ENCODE measurements around the gene FUT9. TPM values are rescaled to one million over a fixed set of nuclear protein-coding genes. Genes with fewer than 3 reads are reported as not detected.

The FUT9 gene
- total RNA-seq, 1 experiment from 2014 or later = not detected

GRCh38 chr6:96151707-96152106, 135.9 kb downstream of the FUT9 start:
- no peak for ATAC-seq
- no peaks in the 10 kb centered on the region for H3K4me1 ChIP-seq (ENCODE audit: control insufficient read depth, insufficient read depth, low read length)
- no peak overlapping the region for H3K4me3 ChIP-seq (ENCODE audit: low read depth in 2 of 2, low read length in 2 of 2)
- H3K9me3 ChIP-seq (ENCODE audit: control insufficient read depth, insufficient read depth, low read depth, low read length) = no peaks in the 10 kb centered on the region
- in situ Hi-C loops (cut with HindIII; ENCODE audit: low pct_unique_long_range_greater_than_20kb, low sequenced_read_pairs) (no loop called here), intact Hi-C loops (cut with micrococcal nuclease; ENCODE audit: unreplicated experiment) (no loop called here)
- no peak overlapping the region for H3K27ac ChIP-seq (ENCODE audit: low read length)
- H3K36me3 ChIP-seq (ENCODE audit: control insufficient read depth, insufficient read depth, low read length) = no peaks in the 10 kb centered on the region
- ChIA-PET POLR2A (no interaction called here), CTCF (no interaction called here)
- TF ChIP-seq SIN3A (IDR thresholded peaks at IDR 0.05; ENCODE audit: borderline replicate concordance, insufficient read depth, low read depth, low read length) = no peak
- TF ChIP-seq, protein P1, sequence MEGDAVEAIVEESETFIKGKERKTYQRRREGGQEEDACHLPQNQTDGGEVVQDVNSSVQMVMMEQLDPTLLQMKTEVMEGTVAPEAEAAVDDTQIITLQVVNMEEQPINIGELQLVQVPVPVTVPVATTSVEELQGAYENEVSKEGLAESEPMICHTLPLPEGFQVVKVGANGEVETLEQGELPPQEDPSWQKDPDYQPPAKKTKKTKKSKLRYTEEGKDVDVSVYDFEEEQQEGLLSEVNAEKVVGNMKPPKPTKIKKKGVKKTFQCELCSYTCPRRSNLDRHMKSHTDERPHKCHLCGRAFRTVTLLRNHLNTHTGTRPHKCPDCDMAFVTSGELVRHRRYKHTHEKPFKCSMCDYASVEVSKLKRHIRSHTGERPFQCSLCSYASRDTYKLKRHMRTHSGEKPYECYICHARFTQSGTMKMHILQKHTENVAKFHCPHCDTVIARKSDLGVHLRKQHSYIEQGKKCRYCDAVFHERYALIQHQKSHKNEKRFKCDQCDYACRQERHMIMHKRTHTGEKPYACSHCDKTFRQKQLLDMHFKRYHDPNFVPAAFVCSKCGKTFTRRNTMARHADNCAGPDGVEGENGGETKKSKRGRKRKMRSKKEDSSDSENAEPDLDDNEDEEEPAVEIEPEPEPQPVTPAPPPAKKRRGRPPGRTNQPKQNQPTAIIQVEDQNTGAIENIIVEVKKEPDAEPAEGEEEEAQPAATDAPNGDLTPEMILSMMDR (IDR thresholded peaks at IDR 0.05) = no peak
- no peak for TF ChIP-seq POLR2AphosphoS5 (IDR thresholded peaks at IDR 0.05; ENCODE audit: low read depth, low read length)
- TF ChIP-seq, protein P2, sequence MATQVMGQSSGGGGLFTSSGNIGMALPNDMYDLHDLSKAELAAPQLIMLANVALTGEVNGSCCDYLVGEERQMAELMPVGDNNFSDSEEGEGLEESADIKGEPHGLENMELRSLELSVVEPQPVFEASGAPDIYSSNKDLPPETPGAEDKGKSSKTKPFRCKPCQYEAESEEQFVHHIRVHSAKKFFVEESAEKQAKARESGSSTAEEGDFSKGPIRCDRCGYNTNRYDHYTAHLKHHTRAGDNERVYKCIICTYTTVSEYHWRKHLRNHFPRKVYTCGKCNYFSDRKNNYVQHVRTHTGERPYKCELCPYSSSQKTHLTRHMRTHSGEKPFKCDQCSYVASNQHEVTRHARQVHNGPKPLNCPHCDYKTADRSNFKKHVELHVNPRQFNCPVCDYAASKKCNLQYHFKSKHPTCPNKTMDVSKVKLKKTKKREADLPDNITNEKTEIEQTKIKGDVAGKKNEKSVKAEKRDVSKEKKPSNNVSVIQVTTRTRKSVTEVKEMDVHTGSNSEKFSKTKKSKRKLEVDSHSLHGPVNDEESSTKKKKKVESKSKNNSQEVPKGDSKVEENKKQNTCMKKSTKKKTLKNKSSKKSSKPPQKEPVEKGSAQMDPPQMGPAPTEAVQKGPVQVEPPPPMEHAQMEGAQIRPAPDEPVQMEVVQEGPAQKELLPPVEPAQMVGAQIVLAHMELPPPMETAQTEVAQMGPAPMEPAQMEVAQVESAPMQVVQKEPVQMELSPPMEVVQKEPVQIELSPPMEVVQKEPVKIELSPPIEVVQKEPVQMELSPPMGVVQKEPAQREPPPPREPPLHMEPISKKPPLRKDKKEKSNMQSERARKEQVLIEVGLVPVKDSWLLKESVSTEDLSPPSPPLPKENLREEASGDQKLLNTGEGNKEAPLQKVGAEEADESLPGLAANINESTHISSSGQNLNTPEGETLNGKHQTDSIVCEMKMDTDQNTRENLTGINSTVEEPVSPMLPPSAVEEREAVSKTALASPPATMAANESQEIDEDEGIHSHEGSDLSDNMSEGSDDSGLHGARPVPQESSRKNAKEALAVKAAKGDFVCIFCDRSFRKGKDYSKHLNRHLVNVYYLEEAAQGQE (IDR thresholded peaks at IDR 0.05; ENCODE audit: insufficient read depth in 1 of 2, low read depth in 2 of 2, low read length in 1 of 2) = no peak
- TF ChIP-seq TCF7L2 (IDR thresholded peaks at IDR 0.05; ENCODE audit: low read depth, low read length) = no peak
- no peaks in the 10 kb centered on the region for H3K27me3 ChIP-seq (ENCODE audit: control insufficient read depth, insufficient read depth, low read length)
- no peak for DNase-seq (ENCODE audit: low read depth, low spot score)
- no TSS peak for BruUV-seq (replicated peaks)

DNA sequence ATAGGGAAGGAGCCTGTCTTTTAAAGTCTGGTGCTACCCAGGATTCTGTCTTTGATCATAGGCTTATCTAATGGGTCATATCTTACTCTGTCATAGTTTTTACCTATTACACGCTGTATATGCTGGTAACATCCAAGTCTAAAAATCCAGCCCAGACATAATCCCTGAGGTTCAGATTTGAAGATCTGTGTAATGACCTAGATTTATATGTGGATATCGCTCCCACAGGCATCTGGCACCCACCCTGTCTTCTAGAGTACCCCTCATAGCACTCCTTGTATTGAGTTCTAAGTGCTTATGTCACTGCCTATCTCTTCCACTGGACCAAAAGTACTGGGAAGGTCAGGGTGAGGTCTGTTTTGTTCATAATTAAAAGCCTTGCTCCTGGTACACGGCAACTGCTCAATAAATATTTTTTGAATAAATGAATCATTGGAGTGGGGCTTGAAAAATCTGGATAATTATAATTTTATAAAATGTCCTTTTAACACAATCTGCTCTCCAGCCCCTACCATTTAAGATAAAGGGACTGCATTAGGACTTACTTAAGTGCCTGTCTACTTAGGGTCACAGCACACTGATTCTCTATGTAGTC, 136.4 kb downstream of the FUT9 start:
- ChIA-PET POLR2A (no interaction called here), CTCF (no interaction called here)
- in situ Hi-C loops (cut with HindIII; ENCODE audit: low pct_unique_long_range_greater_than_20kb, low sequenced_read_pairs) = no loop called here
- no TSS peak for BruUV-seq (replicated peaks)
- TF ChIP-seq SIN3A (IDR thresholded peaks at IDR 0.05; ENCODE audit: borderline replicate concordance, insufficient read depth, low read depth, low read length) (no peak), TCF7L2 (IDR thresholded peaks at IDR 0.05; ENCODE audit: low read depth, low read length) (no peak), POLR2AphosphoS5 (IDR thresholded peaks at IDR 0.05; ENCODE audit: low read depth, low read length) (no peak)
- TF ChIP-seq, protein P1 (IDR thresholded peaks at IDR 0.05) = no peak
- TF ChIP-seq, protein P2 (IDR thresholded peaks at IDR 0.05; ENCODE audit: insufficient read depth in 1 of 2, low read depth in 2 of 2, low read length in 1 of 2) = no peak
- no peaks in the 10 kb centered on the region for H3K4me1 ChIP-seq (ENCODE audit: control insufficient read depth, insufficient read depth, low read length)
- H3K9me3 ChIP-seq (ENCODE audit: control insufficient read depth, insufficient read depth, low read depth, low read length) = no peaks in the 10 kb centered on the region
- H3K27ac ChIP-seq (ENCODE audit: low read length) = no peak overlapping the region
- no peaks in the 10 kb centered on the region for H3K36me3 ChIP-seq (ENCODE audit: control insufficient read depth, insufficient read depth, low read length)
- H3K4me3 ChIP-seq (ENCODE audit: low read depth in 2 of 2, low read length in 2 of 2) = no peak overlapping the region
- ATAC-seq (no peak), DNase-seq (ENCODE audit: low read depth, low spot score) (no peak)
- intact Hi-C loops (cut with micrococcal nuclease; ENCODE audit: unreplicated experiment) = no loop called here
- H3K27me3 ChIP-seq (ENCODE audit: control insufficient read depth, insufficient read depth, low read length) = no peaks in the 10 kb centered on the region

Data from Panc1 (cell line).